Heart left ventricle (tissue), 16 donors: ENCODE data around the gene DLGAP4. TPM values are rescaled to one million over a fixed set of nuclear protein-coding genes. Genes with fewer than 3 reads are reported as not detected.

Experiments
- ATAC-seq, 4 donors: fragments of 200-7000 bp; cut with Tn5 transposase; one replicate each; pipeline ENCODE4 v1.9.1; 2020 to 2022; ENCODE audit warnings: moderate library complexity in 4 of 4, mild to moderate bottlenecking in 3 of 4, moderate number of reproducible peaks in 1 of 4
- DNase-seq, 5 donors: peaks; one replicate each; pipeline ENCODE4 v3.0.0-alpha.2; 2020
- H3K27ac ChIP-seq, 12 donors: fragments of 200-600 bp; sonication (generic) in 4 of 12; one replicate each; pipeline versions ENCODE4 v1.5.0 to v1.8.0; 2016 to 2022; ENCODE audit warnings: mild to moderate bottlenecking in 2 of 12
- H3K27me3 ChIP-seq, 9 donors: fragments of 200-600 bp; sonication (generic) in 2 of 9; one replicate each; pipeline versions ENCODE4 v1.5.1 to v1.8.0; 2016 to 2022; ENCODE audit warnings: mild to moderate bottlenecking in 3 of 9
- H3K36me3 ChIP-seq, 9 donors: fragments of 200-600 bp; sonication (generic) in 2 of 9; one replicate each; pipeline versions ENCODE4 v1.5.0 to v1.8.0; 2018 to 2022; ENCODE audit warnings: mild to moderate bottlenecking in 2 of 9
- H3K4me1 ChIP-seq, 12 donors: fragments of 200-600 bp; sonication (generic) in 4 of 12; one replicate each; pipeline versions ENCODE4 v1.5.0 to v1.8.0; 2016 to 2022; ENCODE audit warnings: mild to moderate bottlenecking in 3 of 12
- H3K4me3 ChIP-seq, 12 donors: fragments of 200-600 bp; sonication (generic) in 4 of 12; one replicate each; pipeline versions ENCODE4 v1.5.0 to v1.8.0; 2017 to 2022; ENCODE audit warnings: mild to moderate bottlenecking in 9 of 12, moderate library complexity in 4 of 12
- H3K9me3 ChIP-seq, 12 donors: fragments of 200-600 bp; sonication (generic) in 4 of 12; one replicate each; pipeline versions ENCODE4 v1.5.0 to v1.8.0; 2016 to 2022; ENCODE audit warnings: mild to moderate bottlenecking in 1 of 12
- CTCF ChIP-seq, 12 donors: fragments of 200-600 bp; sonication (generic) in 4 of 12; IDR thresholded peaks; one replicate each; pipeline versions ENCODE4 v1.5.0 to v1.8.0; 2018 to 2022; ENCODE audit warnings: antibody characterized with exemption in 12 of 12, mild to moderate bottlenecking in 5 of 12
- POLR2A ChIP-seq, 2 donors: fragments of 450-650 bp; IDR thresholded peaks; one replicate each; pipeline ENCODE4 v1.6.1; 2017; ENCODE audit warnings: antibody characterized with exemption in 2 of 2, mild to moderate bottlenecking in 2 of 2, moderate library complexity in 2 of 2
- WGBS, 4 donors: extraction: QIAGEN DNeasy Blood & Tissue Kit in 2 of 4; methylation state at CpG; one replicate each; pipeline versions ENCODE4 v1.1.5 to v1.1.7; 2013 to 2018; 5-methylcytosine and 5-hydroxymethylcytosine counted together
- intact Hi-C, 10 donors: fragments of 100-400 bp; cut with DNase I; formaldehyde crosslinking; loops; one replicate each; pipeline versions ENCODE4 v1.11.1 to v1.14.2; 2022
- polyA plus RNA-seq, 2 donors: library from polyadenylated mRNA; stranded (reverse); fragments of 200-250 nt; gene quantifications; one replicate each; pipeline ENCODE4 v1.2.3, GENCODE V29; 2013
- total RNA-seq, 9 donors: library from RNA; depleted of rRNA in 2 of 9; stranded (reverse); fragments of >200 nt in 2 of 9; fragmentation: NEBNext Ultra II Directional in 3 of 9; extraction: Animal tissue kit (Norgen Biotek cat#: 25700) in 3 of 9; gene quantifications; one replicate each; pipeline versions ENCODE4 v1.1.0 to v1.2.4, GENCODE V29; 2016 to 2023
- donor health status: ischemic (EF 13 %, LVEDD 7.1; RV severe dilation, severe dysfunction).
- donor health status: healthy with polysubstance abuse.
- donor health status: DM: no; HTN: yes; CAD: no.
- donor health status: DM: no; HTN: no; CAD: no.
- donor health status: ischemic (EF 25% LVEDD 6.9; RV normal size, moderate dysfunction).
- donor health status: ischemic (EF 25% LVEDD 5.7; RV mildly dilated, moderate dysfunction).
- donor health status: healthy.
- donor health status: DM: yes; HTN: yes; CAD: no.
- donor health status: ischemic (EF 35%, LVEDD 5.7; RV mildly dilated, moderate dysfunction).
- donor health status: nonischemic (EF 11% LVEDD 7.7; RV severe dilation, severe dysfunction).
- donor health status: DM: yes; HTN: yes; CAD: no.
- donor health status: PGD.
- donor health status: ischemic (EF 29% LVEDD 5.4; RV normal size, mild dysfunction).
- donor health status: nonischemic (EF 23%, LVEDD 6.1; RV moderate dilation, normal function).

DLGAP4 gene
- total and polyA plus RNA-seq, 11 donors, result 25.6 to 76.7 (median 55.1) TPM

DNA sequence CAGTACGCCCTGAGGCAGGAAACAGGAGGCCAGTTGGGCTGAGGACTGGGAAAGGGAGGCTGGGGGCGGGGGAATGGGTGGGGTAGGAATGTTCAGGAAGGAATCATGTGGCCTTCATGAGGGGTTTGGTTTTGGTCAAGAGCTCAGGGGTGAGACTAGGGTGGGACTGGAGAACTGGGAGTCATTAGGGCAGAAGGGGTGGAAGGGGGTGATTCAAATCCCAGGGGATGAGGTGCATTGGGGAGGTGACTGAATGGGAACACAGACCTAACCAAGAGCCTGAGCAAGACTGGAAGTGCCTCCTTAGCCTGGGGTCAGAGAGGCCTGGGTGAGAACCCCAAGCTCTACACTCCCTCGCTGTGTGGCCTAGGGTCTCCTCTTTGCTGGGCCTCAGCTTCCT is 86.8 kb downstream of the DLGAP4 start:
- H3K27ac ChIP-seq, result no peak overlapping the region
- DNase-seq, result no peak
- H3K36me3 ChIP-seq, result no peaks in the 10 kb centered on the region
- intact Hi-C loops, result loop anchor here in 1 of 10 donors (10.0 kb wide), 1 partner anchor 58 kb away; no protein-coding TSS in a partner anchor
- ATAC-seq, result no peak
- peaks cover 0 to 12% (median 3%) of the 10 kb centered on the region in 9 donors for H3K27me3 ChIP-seq
- H3K4me3 ChIP-seq, result no peak overlapping the region
- TF ChIP-seq CTCF (IDR thresholded peaks at IDR 0.05) (no peak), POLR2A (IDR thresholded peaks at IDR 0.05) (no peak)
- no peaks in the 10 kb centered on the region for H3K4me1 ChIP-seq
- H3K9me3 ChIP-seq, result no peaks in the 10 kb centered on the region
- WGBS, 4 donors, result 77 to 83% (median 78%) methylated on average over 3 of the region's 3 CpGs

- no peak for ATAC-seq
- intact Hi-C loops, result loop anchor here in 1 of 10 donors (10.0 kb wide), 1 partner anchor 60 kb away; no protein-coding TSS in a partner anchor
- 64 to 69% (median 65%) methylated on average over 11 to 20 of the region's 20 CpGs for WGBS, 4 donors
Observed at GRCh38 chr20:36394340-36394965, 88.3 kb downstream of the DLGAP4 start.

DNA sequence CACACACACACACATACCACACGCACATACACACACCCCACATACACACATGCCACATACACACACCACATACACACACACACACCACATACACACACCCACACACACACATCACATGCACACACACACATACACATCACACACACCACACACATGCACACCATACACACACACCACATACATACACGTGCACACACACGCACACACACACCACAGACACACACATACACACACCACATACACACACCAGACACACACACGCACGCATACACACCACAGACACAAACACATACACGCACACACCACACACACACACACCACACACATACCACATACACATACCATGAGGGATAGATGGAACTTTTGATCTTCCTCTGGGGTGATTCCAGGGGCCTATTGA is 90.2 kb downstream of the DLGAP4 start:
- ATAC-seq (peak in 1 of 4 donors; percentile 22), DNase-seq (no peak)
- Histone ChIP-seq H3K27ac (no peak overlapping the region), H3K27me3 (peaks cover 0 to 25% (median 4%) of the 10 kb centered on the region in 9 donors), H3K9me3 (no peaks in the 10 kb centered on the region), H3K4me3 (no peak overlapping the region), H3K4me1 (peaks cover 0 to 4% (median 0%) of the 10 kb centered on the region in 12 donors), H3K36me3 (no peaks in the 10 kb centered on the region)
- 75 to 92% (median 81%) methylated on average over 6 of the region's 6 CpGs for WGBS, 4 donors
- TF ChIP-seq CTCF (IDR thresholded peaks at IDR 0.05), result no peak
- TF ChIP-seq POLR2A (IDR thresholded peaks at IDR 0.05), result no peak
- intact Hi-C loops, result loop anchor here in 1 of 10 donors (10.0 kb wide), 1 partner anchor 62 kb away; no protein-coding TSS in a partner anchor

More at GRCh38 chr20:36394340-36394965, 88.3 kb downstream of the DLGAP4 start:
- TF ChIP-seq CTCF (IDR thresholded peaks at IDR 0.05), result no peak
- no peak for TF ChIP-seq POLR2A (IDR thresholded peaks at IDR 0.05)
- no peak overlapping the region for H3K4me3 ChIP-seq
- DNase-seq, result no peak
- H3K4me1 ChIP-seq, result no peaks in the 10 kb centered on the region
- peaks cover 0 to 19% (median 3%) of the 10 kb centered on the region in 9 donors for H3K27me3 ChIP-seq
- no peaks in the 10 kb centered on the region for H3K9me3 ChIP-seq
- H3K36me3 ChIP-seq, result no peaks in the 10 kb centered on the region
- no peak overlapping the region for H3K27ac ChIP-seq

GRCh38 chr20:36396847-36397630 is 90.9 kb downstream of the DLGAP4 start:
- Histone ChIP-seq H3K27me3 (peaks cover 0 to 32% (median 8%) of the 10 kb centered on the region in 9 donors), H3K27ac (no peak overlapping the region), H3K9me3 (no peaks in the 10 kb centered on the region), H3K4me1 (peaks cover 0 to 4% (median 0%) of the 10 kb centered on the region in 12 donors), H3K4me3 (no peak overlapping the region), H3K36me3 (no peaks in the 10 kb centered on the region)
- intact Hi-C loops, result loop anchor here in 1 of 10 donors (10.0 kb wide), 1 partner anchor 62 kb away; no protein-coding TSS in a partner anchor
- DNase-seq, result no peak
- no peak for TF ChIP-seq CTCF (IDR thresholded peaks at IDR 0.05)
- no peak for TF ChIP-seq POLR2A (IDR thresholded peaks at IDR 0.05)
- ATAC-seq, result no peak
- 63 to 71% (median 67%) methylated on average over 8 of the region's 8 CpGs for WGBS, 4 donors
